Left lobe of liver (tissue), 2 donors: Measurements from ENCODE around the gene NAB1. TPM values are rescaled to one million over a fixed set of nuclear protein-coding genes. Genes with fewer than 3 reads are reported as not detected.
"Not testable (repeated sequence)": the region's sequence is repeated elsewhere in the genome, so short reads cannot be mapped to it uniquely, and the experiment has no call there.

Source experiments
- ATAC-seq: fragments of 200-7000 bp; cut with Tn5 transposase; one replicate; pipeline ENCODE4 v1.9.1; 2020; ENCODE audit warnings: mild to moderate bottlenecking, moderate library complexity
- DNase-seq: peaks from one replicate; pipeline ENCODE4 v3.0.0-alpha.2; 2020; ENCODE audit warnings: low spot score
- total RNA-seq: library from RNA; stranded (reverse); gene quantifications from one replicate; pipeline ENCODE4 v1.2.1, GENCODE V29; 2021
- donor health status: DM: no; HTN: no; CAD: no; lungs with moderate emphysema.
- donor health status: DM: no; HTN: yes; CAD: no.

The NAB1 gene
- total RNA-seq, 1 donor from 2014 or later = 27.0 TPM

GRCh38 chr2:190707726-190708125 is 58.8 kb downstream of the NAB1 start:
- ATAC-seq = no peak
- no peak for DNase-seq

GRCh38 chr2:190708650-190709049 is 59.8 kb downstream of the NAB1 start:
- not testable (repeated sequence) for DNase-seq, ATAC-seq

- no peak for DNase-seq
- ATAC-seq = no peak
These were observed 62.2 kb downstream of the NAB1 start for GRCh38 chr2:190711069-190711468.

GRCh38 chr2:190713471-190713870 is 64.6 kb downstream of the NAB1 start:
- DNase-seq (no peak), ATAC-seq (no peak)

- DNase-seq = no peak
- no peak for ATAC-seq
These were observed 66.1 kb downstream of the NAB1 start for GRCh38 chr2:190714958-190715357.

- ATAC-seq (peak; percentile 66), DNase-seq (no peak)
These were observed 67.4 kb downstream of the NAB1 start for GRCh38 chr2:190716176-190716807.

GRCh38 chr2:190717306-190717705 is 68.4 kb downstream of the NAB1 start:
- DNase-seq = no peak
- ATAC-seq = no peak

- no peak for ATAC-seq
- no peak for DNase-seq
These were observed 69.1 kb downstream of the NAB1 start for GRCh38 chr2:190717764-190718651.

GRCh38 chr2:190718652-190719526 is 70.0 kb downstream of the NAB1 start:
- no peak for DNase-seq
- ATAC-seq = peak; percentile 52

- DNase-seq (no peak), ATAC-seq (no peak)
These were observed 71.4 kb downstream of the NAB1 start for GRCh38 chr2:190720276-190720675.

GRCh38 chr2:190720691-190721090 is 71.8 kb downstream of the NAB1 start:
- DNase-seq = no peak
- ATAC-seq = no peak

GRCh38 chr2:190722061-190722759 is 73.3 kb downstream of the NAB1 start:
- DNase-seq (no peak), ATAC-seq (no peak)

- no peak for ATAC-seq
These were observed 74.0 kb downstream of the NAB1 start for GRCh38 chr2:190722835-190723234.

GRCh38 chr2:190723397-190724090 is 74.7 kb downstream of the NAB1 start:
- ATAC-seq (no peak), DNase-seq (no peak)

More at GRCh38 chr2:190722835-190723234, 74.0 kb downstream of the NAB1 start:
- DNase-seq = no peak

GRCh38 chr2:190726255-190726654 is 77.4 kb downstream of the NAB1 start:
- DNase-seq (no peak), ATAC-seq (no peak)

GRCh38 chr2:190736355-190736754 is 87.5 kb downstream of the NAB1 start:
- no peak for ATAC-seq
- no peak for DNase-seq

GRCh38 chr2:190740449-190740848 is 91.6 kb downstream of the NAB1 start:
- ATAC-seq (no peak), DNase-seq (no peak)
